NB4 (cell line): ENCODE results near the gene UQCC2.

Experiments used
- DNase-seq: peaks from one replicate; pipeline ENCODE4 v3.0.0; 2010; ENCODE audit warnings: low read depth
- H3K4me3 ChIP-seq: one replicate; pipeline ENCODE4 v1.5.1; 2011; ENCODE audit warnings: mild to moderate bottlenecking, low read depth, low read length, moderate library complexity
- CTCF ChIP-seq: IDR thresholded peaks from one replicate; pipeline ENCODE4 v1.5.1; 2012; ENCODE audit warnings: low read depth, low read length
- MAX ChIP-seq: IDR thresholded peaks from 2 replicates; pipeline ENCODE4 v1.6.1; 2011; ENCODE audit warnings: low read depth, low read length
- MYC ChIP-seq: IDR thresholded peaks from 2 replicates; pipeline ENCODE4 v1.6.1; 2011; ENCODE audit warnings: low read depth, low read length
- POLR2A ChIP-seq: IDR thresholded peaks from 2 replicates; pipeline ENCODE4 v1.6.1; 2011; ENCODE audit warnings: mild to moderate bottlenecking; ENCODE audit not compliant: insufficient read length; ENCODE audit errors: extremely low read depth

Gene UQCC2

GRCh38 chr6:33733709-33734007, 22.2 kb upstream of the UQCC2 start:
- no peak overlapping the region for H3K4me3 ChIP-seq

DNA sequence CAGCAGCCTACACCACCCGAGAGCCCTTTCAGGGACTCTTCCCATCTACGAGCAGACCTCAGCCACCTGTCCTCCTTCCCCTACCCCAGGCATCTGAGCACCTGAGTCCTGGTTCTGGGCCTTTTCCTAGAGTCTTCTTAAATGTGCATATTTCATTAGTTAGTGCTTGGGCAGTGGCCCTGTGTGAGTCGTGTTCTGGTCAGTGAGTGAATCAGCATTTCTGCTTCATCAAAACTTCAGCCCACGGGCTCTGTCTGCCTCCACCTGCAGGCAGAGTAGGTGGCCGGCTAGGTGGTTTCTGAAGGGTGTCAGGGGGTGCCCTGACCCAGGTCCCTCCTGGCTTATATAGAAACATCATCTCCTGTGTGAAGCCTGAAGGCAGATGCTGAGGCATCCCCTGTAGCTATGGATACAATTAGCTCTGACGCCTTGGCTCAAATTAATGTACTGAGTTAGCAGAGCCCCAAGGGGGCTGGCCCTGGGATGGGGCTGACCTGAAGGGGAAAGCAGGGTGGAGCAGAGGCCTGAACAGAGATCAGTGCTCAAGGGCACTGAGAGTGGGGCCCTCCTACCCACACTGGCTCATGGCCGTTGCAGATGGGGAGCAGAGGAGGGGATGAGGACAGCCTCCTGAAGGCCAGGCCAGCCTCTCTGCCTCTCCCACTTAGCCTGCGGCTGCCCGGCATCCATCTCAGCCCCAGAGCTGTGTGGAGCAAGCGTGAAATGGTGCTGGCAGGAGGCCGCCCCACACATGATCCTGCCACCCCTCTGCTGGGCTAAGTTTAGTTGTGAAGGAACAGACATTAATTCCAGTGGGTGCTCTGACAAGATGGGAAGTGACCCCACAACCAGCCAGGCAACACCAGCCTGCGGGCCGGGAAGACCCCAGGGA, 21.6 kb upstream of the UQCC2 start:
- DNase-seq: no peak
- TF ChIP-seq MAX: no peak
- no peak for TF ChIP-seq CTCF
- TF ChIP-seq POLR2A: no peak
- TF ChIP-seq MYC: no peak
- H3K4me3 ChIP-seq: no peak overlapping the region

More at GRCh38 chr6:33733709-33734007, 22.2 kb upstream of the UQCC2 start:
- TF ChIP-seq CTCF (no peak), MAX (no peak), MYC (no peak), POLR2A (no peak)
- no peak for DNase-seq

GRCh38 chr6:33732385-33732784, 20.9 kb upstream of the UQCC2 start:
- no peak for TF ChIP-seq MAX
- TF ChIP-seq CTCF: no peak
- TF ChIP-seq MYC: no peak
- TF ChIP-seq POLR2A: no peak
- H3K4me3 ChIP-seq: no peak overlapping the region
- DNase-seq: no peak

GRCh38 chr6:33731751-33732282, 20.3 kb upstream of the UQCC2 start:
- DNase-seq: no peak
- TF ChIP-seq POLR2A (no peak), MAX (no peak), MYC (no peak), CTCF (no peak)
- H3K4me3 ChIP-seq: no peak overlapping the region

DNA sequence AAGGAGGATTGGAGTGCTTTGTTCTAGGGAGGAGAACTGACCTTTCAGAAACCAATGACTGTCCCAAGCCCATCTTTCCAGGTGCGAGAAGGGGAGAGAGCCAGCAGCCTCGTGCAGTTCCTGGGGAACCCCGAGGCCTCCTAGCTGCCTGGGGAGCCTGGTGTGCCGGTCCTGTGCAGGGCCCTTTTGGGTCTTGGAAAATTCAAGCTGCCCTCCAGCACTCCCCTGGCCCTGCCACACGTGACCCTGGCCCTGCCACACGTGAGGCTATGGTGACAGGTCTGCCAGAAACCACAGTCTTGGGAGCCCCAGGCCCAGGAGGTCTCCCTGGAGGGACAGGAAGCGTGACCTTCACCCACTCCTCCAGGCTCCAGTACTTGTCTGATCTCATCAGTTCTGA, 19.5 kb upstream of the UQCC2 start:
- no peak for TF ChIP-seq MYC
- TF ChIP-seq POLR2A: no peak
- no peak for TF ChIP-seq MAX
- no peak for TF ChIP-seq CTCF
- no peak overlapping the region for H3K4me3 ChIP-seq

DNA sequence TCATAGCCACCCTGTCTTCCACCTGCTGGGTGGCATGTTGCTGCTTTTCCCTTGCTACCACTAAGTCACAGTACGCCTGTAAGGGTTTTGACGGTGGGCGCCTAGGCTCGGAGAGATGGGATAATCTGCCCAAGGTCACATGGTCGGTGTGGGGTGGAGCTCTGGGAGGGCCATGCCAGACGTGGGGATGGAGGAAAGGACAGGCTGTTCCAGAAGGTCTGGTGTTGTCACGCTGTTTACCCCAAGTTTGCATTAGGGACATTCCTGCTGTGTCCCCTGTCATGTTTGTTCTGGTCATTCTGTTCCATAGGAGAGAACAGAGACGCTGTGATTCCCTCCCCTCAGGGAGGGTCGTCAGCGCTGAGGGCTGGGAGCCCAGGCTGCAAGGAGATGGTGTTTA, 19.1 kb upstream of the UQCC2 start:
- TF ChIP-seq CTCF (no peak), MAX (no peak), MYC (no peak), POLR2A (no peak)
- no peak overlapping the region for H3K4me3 ChIP-seq
- DNase-seq: no peak

More for the DNA sequence above, 19.5 kb upstream of the UQCC2 start:
- no peak for DNase-seq
